Measurements from ENCODE around the gene GCN1. TPM values are rescaled to one million over a fixed set of nuclear protein-coding genes. Genes with fewer than 3 reads are reported as not detected.
"Not testable (repeated sequence)": the region's sequence is repeated elsewhere in the genome, so short reads cannot be mapped to it uniquely, and the experiment has no call there.

GCN1 gene
- total RNA-seq, 1 donor from 2014 or later = 130 TPM

GRCh38 chr12:120211904-120212283 lies 17.4 kb upstream of the GCN1 start:
- Mint-ChIP-seq H3K36me3 (no peaks in the 10 kb centered on the region), H3K27ac (no peak overlapping the region), H3K4me1 (ENCODE audit: unreplicated experiment) (peaks cover 5% of the 10 kb centered on the region), H3K27me3 (no peaks in the 10 kb centered on the region), H3K4me3 (no peak overlapping the region), H3K9me3 (no peaks in the 10 kb centered on the region)
- DNase-seq (ENCODE audit: extremely low spot score, unreplicated experiment) = no peak
- no peak for TF ChIP-seq CTCF (conservative IDR thresholded peaks at IDR 0.05)

GRCh38 chr12:120211243-120211903 lies 16.9 kb upstream of the GCN1 start:
- Mint-ChIP-seq H3K4me3 (no peak overlapping the region), H3K27ac (no peak overlapping the region), H3K4me1 (ENCODE audit: unreplicated experiment) (peaks cover 5% of the 10 kb centered on the region), H3K27me3 (no peaks in the 10 kb centered on the region), H3K36me3 (peaks cover 4% of the 10 kb centered on the region), H3K9me3 (no peaks in the 10 kb centered on the region)
- no peak for TF ChIP-seq CTCF (conservative IDR thresholded peaks at IDR 0.05)
- DNase-seq (ENCODE audit: extremely low spot score, unreplicated experiment) = no peak

- no peak for DNase-seq (ENCODE audit: extremely low spot score, unreplicated experiment)
- Mint-ChIP-seq H3K36me3 (peaks cover 4% of the 10 kb centered on the region), H3K27me3 (no peaks in the 10 kb centered on the region), H3K4me1 (ENCODE audit: unreplicated experiment) (no peaks in the 10 kb centered on the region), H3K9me3 (no peaks in the 10 kb centered on the region), H3K4me3 (no peak overlapping the region), H3K27ac (no peak overlapping the region)
- no peak for TF ChIP-seq CTCF (conservative IDR thresholded peaks at IDR 0.05)
Observed at GRCh38 chr12:120209851-120210250, 15.3 kb upstream of the GCN1 start.

GRCh38 chr12:120207227-120207626 lies 12.7 kb upstream of the GCN1 start:
- Mint-ChIP-seq H3K4me3 (no peak overlapping the region), H3K27ac (no peak overlapping the region), H3K9me3 (no peaks in the 10 kb centered on the region), H3K4me1 (ENCODE audit: unreplicated experiment) (no peaks in the 10 kb centered on the region), H3K27me3 (no peaks in the 10 kb centered on the region), H3K36me3 (peaks cover 4% of the 10 kb centered on the region)
- no peak for TF ChIP-seq CTCF (conservative IDR thresholded peaks at IDR 0.05)
- DNase-seq (ENCODE audit: extremely low spot score, unreplicated experiment) = no peak

DNA sequence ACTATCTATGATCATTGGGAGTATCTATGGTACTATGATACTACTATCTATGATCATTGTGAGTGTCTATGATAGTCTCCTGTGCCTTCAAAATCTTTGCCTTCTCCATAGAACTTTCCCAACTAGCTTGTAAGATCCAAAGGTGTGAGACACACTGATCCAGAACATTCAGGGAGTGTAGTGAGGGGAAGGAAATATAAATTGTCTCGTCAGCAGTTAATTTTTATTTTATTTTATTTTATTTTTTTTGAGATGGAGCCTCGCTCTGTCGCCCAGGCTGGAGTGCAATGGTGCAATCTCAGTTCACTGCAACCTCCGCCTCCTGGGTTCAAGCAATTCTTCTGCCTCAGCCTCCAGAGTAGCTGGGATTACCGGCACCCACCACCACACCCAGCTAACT lies 12.3 kb upstream of the GCN1 start:
- not testable (repeated sequence) for H3K4me3 Mint-ChIP-seq; H3K27ac Mint-ChIP-seq; H3K36me3 Mint-ChIP-seq; DNase-seq (ENCODE audit: extremely low spot score, unreplicated experiment); H3K4me1 Mint-ChIP-seq (ENCODE audit: unreplicated experiment); H3K9me3 Mint-ChIP-seq; H3K27me3 Mint-ChIP-seq

- no peak for DNase-seq (ENCODE audit: extremely low spot score, unreplicated experiment)
- Mint-ChIP-seq H3K27ac (no peak overlapping the region), H3K36me3 (peaks cover 4% of the 10 kb centered on the region), H3K27me3 (peaks cover under 1% of the 10 kb centered on the region), H3K4me3 (no peak overlapping the region), H3K4me1 (ENCODE audit: unreplicated experiment) (peaks cover under 1% of the 10 kb centered on the region), H3K9me3 (no peaks in the 10 kb centered on the region)
- TF ChIP-seq CTCF (conservative IDR thresholded peaks at IDR 0.05) = no peak
Observed at GRCh38 chr12:120206228-120206627, 11.7 kb upstream of the GCN1 start.

Data from type B pancreatic cell (in vitro differentiated cells).